Measurements from ENCODE around the gene RPS6KA3.
"Not testable (repeated sequence)": the region's sequence is repeated elsewhere in the genome, so short reads cannot be mapped to it uniquely, and the experiment has no call there.

The RPS6KA3 gene

DNA sequence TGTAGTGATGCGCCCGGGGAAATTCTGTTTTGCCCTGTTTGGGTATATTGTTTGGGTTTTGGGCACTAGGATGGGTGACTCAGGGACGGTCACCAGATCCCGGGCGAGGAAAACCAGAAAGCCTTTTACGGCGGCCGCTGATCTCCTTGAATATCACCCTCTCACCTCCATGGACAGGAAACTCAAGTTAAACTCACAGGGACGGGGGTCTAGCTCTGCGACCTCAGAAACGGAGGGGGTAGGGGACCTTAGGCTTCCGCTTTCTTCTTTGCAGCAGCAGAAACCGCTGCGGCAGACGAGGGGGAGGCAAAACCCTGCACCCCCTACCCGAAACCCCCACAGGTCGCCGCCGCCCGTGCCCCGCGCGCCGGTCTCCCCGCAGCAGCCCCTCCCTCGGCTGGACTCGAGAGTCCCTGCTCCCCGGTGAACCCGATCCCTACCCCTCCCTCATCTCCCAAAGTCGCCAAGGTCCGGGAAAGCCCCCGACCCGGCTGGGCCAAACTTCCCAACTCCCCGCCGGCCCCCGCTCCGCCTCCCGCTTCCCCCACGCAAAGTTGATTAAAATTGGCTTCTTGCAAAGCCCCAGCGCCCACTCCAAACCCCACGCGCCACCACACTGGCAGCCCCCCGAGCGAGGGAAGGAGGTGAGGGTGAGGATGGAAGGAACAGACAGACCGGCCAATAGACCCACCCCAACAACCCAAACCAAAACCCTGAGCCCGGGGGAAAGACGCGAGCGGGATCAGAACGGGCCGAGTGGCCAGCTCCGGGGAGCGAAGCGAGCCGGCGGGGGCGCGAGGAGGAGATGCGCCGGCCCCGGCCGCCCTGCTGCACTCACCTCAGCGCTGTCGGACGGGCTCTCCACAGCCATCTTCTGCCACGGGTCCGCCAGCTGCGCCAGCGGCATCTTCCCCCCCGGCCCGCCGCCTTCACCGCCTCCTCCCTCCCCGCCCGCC is 705 bp downstream of the RPS6KA3 start:
- FAIRE-seq (no peak), DNase-seq (ENCODE audit: extremely low spot score, insufficient read length, low read depth) (no peak)

DNA sequence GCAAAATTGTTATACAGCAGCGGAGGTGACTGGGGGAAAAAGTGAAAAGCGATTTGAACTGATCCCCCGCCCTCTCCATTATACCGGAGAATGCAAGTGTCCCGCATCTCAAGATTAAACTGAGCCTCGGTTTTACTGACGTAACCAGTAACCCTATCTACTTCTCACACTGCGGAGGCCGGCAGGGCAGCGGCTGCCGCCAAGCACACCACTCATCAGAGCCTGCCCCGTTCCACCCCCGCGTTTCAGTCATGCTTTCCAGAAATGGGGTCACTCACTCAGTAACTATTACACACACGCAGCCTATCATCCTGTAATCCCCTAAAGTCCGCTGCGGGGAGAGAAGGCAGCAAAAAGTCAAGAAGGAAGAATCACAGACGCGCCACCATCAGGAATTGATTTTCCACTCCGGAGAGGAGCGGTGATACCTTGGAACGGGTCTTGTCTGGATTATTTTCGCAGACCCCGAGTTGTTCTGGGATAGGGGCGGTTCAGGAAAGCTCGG is 1.4 kb downstream of the RPS6KA3 start:
- no peak for DNase-seq (ENCODE audit: extremely low spot score, insufficient read length, low read depth)
- FAIRE-seq, result peak; percentile 88

- no peak for DNase-seq (ENCODE audit: extremely low spot score, insufficient read length, low read depth)
- FAIRE-seq, result peak; percentile 95
Observed at GRCh38 chrX:20263474-20263873, 3.2 kb downstream of the RPS6KA3 start.

DNA sequence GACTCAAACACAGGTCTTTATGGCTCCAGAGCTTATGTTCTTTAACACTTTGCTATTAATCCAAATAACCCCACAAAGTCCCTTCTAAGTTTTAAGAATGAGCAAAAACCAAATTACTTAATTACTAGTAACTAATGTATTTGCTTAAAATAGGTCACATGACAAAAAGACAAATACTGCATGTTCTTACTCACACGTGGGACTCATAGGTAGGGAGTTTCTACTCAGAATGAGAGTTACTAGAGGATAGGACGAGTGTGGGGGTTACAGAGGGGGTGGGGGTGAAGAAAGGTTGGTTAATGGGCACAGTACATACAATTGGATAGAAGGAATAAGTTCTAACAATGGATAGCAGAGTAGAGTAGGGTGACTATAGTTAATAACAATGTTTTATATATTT is 5.8 kb downstream of the RPS6KA3 start:
- FAIRE-seq (no peak), DNase-seq (ENCODE audit: extremely low spot score, insufficient read length, low read depth) (no peak)

- peak; percentile 62 for FAIRE-seq
- no peak for DNase-seq (ENCODE audit: extremely low spot score, insufficient read length, low read depth)
Observed at GRCh38 chrX:20254712-20255299, 11.9 kb downstream of the RPS6KA3 start.

GRCh38 chrX:20253232-20253543 is 13.5 kb downstream of the RPS6KA3 start:
- FAIRE-seq (no peak), DNase-seq (ENCODE audit: extremely low spot score, insufficient read length, low read depth) (no peak)

DNA sequence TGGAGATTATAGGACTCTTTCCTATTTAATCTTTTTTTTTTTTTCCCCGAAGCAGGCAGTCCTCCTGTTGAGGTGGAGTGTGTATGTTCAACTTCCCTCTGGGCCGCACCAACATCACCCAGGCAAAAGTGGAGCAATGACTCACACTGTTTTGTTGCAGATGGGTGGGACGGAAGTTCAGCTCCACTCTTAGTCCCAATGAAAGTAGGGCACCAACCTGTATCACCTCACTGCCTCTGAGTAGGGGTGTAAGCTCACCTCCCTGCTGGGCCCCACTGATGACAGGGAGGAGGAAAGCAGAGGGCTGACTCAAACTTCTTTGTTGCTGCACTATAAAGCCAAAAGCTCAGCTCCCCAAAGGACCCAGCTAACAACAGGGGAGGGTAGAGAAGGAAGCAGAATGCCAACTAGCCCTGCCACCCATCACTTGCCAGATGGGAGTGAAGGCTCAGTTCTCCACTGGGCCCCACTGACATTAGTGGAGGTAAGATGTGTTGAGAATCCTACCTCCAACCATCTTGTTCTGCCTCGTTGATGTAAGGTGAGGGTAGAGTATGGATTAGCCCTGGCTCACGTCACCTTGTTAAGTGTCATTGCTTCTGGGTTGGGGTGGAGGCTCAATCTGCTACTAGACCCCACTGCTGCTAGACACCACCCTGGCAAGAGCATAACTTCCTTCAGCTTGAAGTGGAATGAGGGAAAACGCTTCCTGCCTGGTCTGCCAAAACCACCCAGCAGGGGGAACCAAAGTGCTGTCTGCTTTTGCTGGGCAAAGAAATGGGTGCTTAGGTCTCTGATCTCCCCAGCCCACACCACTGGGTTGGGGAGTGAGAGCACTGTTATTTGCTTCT is 14.1 kb downstream of the RPS6KA3 start:
- DNase-seq (ENCODE audit: extremely low spot score, insufficient read length, low read depth) (no peak), FAIRE-seq (peak; percentile 70)

DNA sequence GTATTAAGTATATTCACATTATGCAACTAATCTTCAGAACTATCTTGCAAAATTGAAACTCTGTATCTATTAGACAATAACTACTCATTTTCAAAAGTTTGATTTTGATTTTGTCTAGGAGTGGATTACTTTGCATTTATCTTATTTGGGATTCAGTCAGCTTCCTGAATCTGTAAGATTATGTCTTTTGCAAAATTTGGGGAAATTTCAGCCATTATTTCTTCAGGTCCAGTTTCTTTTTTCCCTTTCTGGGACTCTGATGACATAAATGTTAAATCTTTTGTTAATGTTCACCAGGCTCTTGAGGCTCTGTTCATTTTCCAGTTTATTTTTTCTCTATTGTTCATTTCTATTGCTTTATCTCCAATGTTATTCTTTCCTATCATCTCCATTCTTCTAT is 15.0 kb downstream of the RPS6KA3 start:
- no peak for FAIRE-seq

GRCh38 chrX:20250146-20250545 is 16.6 kb downstream of the RPS6KA3 start:
- not testable (repeated sequence) for DNase-seq (ENCODE audit: extremely low spot score, insufficient read length, low read depth); FAIRE-seq

More for the DNA sequence above, 15.0 kb downstream of the RPS6KA3 start:
- no peak for DNase-seq (ENCODE audit: extremely low spot score, insufficient read length, low read depth)

GRCh38 chrX:20248592-20249192 is 18.0 kb downstream of the RPS6KA3 start:
- no peak for FAIRE-seq
- DNase-seq (ENCODE audit: extremely low spot score, insufficient read length, low read depth), result no peak

DNA sequence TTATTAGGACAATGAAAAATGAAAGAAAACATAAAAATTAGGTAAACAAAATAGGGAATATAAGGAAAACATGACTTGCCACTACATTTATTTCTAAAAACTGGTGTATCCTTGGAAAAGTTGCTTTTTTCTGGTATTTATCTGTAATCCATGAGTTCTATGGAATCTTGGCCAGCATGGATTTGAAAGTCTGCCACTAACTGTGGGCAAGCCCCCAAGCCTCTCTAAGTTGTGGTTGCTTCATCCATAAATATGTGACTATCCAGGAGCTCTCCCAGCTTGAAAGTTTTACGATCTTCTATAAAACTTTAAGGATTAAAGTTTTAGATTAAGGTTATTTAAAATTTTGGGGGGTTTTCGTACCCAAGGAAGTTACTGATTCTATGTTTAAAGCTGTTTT is 21.8 kb downstream of the RPS6KA3 start:
- DNase-seq (ENCODE audit: extremely low spot score, insufficient read length, low read depth) (no peak), FAIRE-seq (no peak)

DNA sequence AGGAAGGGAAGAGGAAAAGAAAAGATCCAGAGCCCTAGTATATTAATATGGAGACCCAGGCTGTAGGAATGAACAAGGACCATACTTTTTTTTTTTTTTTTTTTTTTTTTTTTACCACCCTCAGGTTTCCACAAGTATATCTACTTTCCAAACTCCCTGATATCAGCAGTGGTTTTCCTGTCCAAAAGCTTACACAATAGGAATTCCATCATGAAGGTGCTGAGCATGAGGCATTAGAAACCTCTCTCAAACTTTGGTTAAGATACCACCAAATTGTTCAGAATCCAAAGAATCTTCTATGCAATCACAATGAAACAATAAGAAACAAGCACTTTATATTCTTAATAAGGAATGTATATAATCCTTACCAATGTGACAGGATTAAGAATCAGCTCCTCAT is 26.5 kb downstream of the RPS6KA3 start:
- DNase-seq (ENCODE audit: extremely low spot score, insufficient read length, low read depth), result no peak
- no peak for FAIRE-seq

DNA sequence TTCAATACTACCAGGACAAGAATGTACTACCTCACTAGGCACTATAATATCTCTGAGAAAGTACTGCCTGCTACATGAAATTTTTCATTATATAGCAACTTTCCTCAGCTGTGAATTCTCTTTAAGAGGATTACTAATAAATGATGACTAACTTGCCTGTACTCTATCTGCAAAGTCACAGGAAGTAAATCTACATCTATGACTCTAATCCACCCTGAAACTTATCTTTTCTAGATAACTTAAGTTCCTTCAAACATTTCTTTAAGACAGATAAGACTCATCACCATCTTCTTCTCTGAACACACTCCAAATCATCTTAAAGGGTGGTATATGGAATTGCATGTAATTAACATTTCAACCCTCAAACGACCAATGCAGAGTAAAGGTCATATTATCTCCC is 28.8 kb downstream of the RPS6KA3 start:
- no peak for FAIRE-seq

GRCh38 chrX:20235755-20236154 is 31.0 kb downstream of the RPS6KA3 start:
- DNase-seq (ENCODE audit: extremely low spot score, insufficient read length, low read depth), result no peak
- FAIRE-seq, result no peak

More for the DNA sequence above, 28.8 kb downstream of the RPS6KA3 start:
- DNase-seq (ENCODE audit: extremely low spot score, insufficient read length, low read depth), result no peak

DNA sequence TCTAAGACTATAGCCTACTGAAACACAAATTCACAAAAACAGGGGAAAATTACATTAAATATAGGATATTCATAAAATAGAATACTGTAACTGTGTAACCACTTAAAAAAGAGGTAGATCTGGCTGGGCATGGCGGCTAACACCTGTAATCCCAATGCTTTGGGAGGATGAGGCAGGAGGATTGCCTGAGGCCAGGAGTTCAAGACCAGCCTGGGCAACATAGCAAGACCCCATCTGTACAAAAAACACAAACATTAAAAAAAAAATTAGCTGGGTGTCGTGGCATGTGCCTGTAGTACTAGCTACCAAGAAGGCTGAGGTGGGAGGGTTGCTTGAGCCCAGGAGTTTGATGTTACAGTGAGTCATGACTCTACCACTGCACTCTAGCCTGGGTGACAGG is 33.4 kb downstream of the RPS6KA3 start:
- no peak for DNase-seq (ENCODE audit: extremely low spot score, insufficient read length, low read depth)
- FAIRE-seq, result peak; percentile 38

DNA sequence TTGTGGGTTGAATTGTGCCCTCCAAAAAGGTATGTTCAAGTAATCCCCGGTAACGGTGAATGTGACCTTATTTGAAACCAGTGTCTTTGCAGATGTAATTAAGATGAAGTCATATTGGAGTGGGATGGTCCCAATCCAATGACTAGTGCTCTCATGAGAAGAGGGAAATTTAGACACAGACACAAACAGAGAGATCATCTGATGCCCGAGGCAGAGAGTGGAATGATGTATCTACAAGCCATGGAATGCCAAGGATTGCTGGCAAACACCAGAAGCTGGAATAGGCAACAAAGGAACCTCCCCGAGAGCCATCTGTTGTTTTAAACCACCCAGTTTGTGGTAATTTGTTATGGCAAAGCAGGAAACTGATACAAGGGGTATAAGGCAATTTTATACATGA is 35.1 kb downstream of the RPS6KA3 start:
- FAIRE-seq, result no peak
- DNase-seq (ENCODE audit: extremely low spot score, insufficient read length, low read depth), result no peak

- FAIRE-seq (peak; percentile 51), DNase-seq (ENCODE audit: extremely low spot score, insufficient read length, low read depth) (no peak)
Observed at GRCh38 chrX:20230406-20230805, 36.3 kb downstream of the RPS6KA3 start.

- FAIRE-seq, result no peak
Observed at GRCh38 chrX:20229155-20229554, 37.6 kb downstream of the RPS6KA3 start.

GRCh38 chrX:20228245-20228644 is 38.5 kb downstream of the RPS6KA3 start:
- FAIRE-seq (no peak), DNase-seq (ENCODE audit: extremely low spot score, insufficient read length, low read depth) (no peak)

More at GRCh38 chrX:20229155-20229554, 37.6 kb downstream of the RPS6KA3 start:
- DNase-seq (ENCODE audit: extremely low spot score, insufficient read length, low read depth), result no peak

DNA sequence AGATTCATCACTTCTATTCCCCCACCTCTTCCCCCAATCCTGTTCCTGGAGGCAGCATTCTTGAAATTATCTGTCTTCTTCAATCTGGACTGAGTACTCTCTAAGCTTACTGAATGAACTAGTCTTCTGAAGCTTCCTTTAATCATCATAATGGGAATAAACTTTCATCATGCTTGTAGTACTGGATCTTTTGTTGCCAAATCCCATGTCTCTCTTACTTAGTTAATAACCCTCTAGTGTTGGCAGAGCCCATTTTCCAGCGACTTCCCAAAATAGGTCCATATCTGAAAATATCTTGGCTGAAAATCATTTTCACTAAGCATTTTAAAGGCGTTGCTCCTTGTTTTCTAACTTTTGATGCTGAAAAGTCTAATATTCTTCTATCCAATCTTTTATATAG is 39.6 kb downstream of the RPS6KA3 start:
- FAIRE-seq (no peak), DNase-seq (ENCODE audit: extremely low spot score, insufficient read length, low read depth) (no peak)
